ENCODE measurements around the gene PEX10.
A peak's percentile ranks its signal among the peaks of the same experiment; 100 is the strongest.

Gene PEX10

DNA sequence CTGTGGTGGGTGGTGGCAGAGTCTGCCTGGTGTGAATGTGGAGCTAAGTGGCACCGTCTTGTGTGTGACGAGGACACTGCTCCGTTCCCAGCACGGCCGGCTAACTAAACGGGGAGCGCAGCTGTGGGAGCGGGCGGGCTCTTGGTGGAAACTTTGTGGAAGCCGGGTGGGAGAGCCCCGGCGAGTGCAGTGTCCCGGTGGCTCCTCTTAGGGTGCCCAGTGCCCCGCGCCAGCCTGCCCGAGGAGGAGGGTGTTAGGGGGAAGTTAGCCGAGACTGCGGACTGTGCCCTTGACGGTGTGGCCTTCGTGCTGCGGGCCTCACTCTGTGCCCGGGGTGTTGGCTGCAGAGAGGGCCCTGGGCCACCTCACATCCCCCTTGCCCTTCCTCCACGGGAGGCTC is 9.9 kb downstream of the PEX10 start:
- DNase-seq, result no peak

GRCh38 chr1:2400950-2401649 is 11.3 kb downstream of the PEX10 start:
- DNase-seq, result no peak

DNA sequence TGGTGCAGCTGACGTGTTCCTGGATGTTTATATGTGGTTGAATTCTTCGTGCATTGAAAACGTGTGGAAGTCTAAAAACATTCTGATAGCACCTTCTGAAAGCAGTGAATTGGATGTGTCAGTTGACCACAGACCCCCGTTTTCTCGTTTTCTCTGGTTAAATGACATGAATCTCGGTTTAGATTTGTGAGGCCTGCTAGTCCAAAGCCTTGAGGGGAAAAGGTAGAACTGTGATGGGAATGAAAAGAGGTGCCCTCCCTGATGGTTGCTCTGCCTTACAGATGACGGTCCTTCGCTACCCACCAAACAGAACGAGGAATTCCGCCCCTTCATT is 11.8 kb downstream of the PEX10 start:
- DNase-seq, result no peak

GRCh38 chr1:2399890-2400575 is 12.3 kb downstream of the PEX10 start:
- DNase-seq, result no peak

DNA sequence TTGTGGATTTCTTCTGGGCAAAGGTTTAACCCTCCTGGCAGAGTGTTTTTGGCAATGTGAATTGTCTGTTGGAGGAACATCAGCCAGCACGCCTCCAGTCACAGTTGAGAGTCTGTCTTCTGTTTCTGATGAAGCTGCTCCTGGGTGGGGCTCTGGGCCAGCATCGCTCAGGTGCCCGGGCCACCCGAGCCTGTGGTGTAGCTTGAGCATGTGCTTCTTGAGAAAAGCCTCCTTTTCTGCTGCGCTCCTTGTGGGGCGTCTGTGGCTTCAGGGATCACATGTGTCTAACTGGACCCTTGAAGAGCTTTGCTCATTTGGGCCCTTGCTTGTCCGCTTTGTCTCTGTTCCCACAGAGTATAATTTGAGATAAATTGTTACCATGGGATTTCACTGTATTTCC is 13.5 kb downstream of the PEX10 start:
- no peak for DNase-seq

GRCh38 chr1:2397007-2397679 is 15.2 kb downstream of the PEX10 start:
- DNase-seq, result no peak

- DNase-seq, result no peak
Measured at GRCh38 chr1:2396476-2396875, 15.9 kb downstream of the PEX10 start.

DNA sequence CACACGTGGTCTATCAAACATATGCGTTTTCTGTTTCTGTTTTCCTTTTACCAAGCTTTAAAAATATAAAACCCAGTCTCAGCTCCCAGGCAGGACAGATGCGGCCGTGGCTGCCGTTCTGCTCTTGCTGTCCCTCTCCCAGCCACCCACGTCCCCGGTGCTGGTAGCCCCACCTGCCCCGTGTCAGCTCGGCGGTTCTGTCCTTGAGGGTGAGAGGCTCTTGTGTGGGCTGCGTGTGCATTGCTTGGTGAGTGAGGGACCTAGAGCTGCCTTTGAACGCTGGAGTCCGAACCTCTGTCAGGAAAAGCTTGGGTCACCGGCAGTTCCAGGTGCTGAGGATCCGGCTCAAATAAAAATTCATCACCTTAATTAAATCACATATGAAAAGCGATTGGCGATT is 16.3 kb downstream of the PEX10 start:
- no peak for DNase-seq

- no peak for DNase-seq
Measured at GRCh38 chr1:2395245-2395644, 17.1 kb downstream of the PEX10 start.

- no peak for DNase-seq
Measured at GRCh38 chr1:2394761-2395160, 17.6 kb downstream of the PEX10 start.

GRCh38 chr1:2394220-2394619 is 18.1 kb downstream of the PEX10 start:
- DNase-seq, result no peak

DNA sequence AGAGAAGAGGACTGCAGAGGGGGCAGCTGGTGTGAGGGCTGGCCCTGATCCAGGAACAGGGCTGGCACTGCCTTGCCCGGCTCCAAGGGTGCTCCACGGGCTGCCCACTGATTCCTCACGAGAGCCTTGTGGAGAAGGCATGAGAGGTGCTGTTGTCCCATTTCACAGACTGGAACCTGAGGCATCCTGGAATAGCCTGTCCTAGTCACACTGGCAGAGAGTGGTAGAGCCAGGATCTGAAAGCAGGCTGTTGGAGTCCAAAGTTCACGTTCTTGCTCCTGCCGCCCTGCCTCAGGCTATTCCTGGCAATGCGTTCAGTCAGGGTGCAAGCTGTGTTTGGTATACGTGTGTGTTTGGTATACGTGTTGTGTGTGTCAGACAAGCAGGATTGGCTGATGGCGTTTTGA is 18.9 kb downstream of the PEX10 start:
- no peak for DNase-seq

DNA sequence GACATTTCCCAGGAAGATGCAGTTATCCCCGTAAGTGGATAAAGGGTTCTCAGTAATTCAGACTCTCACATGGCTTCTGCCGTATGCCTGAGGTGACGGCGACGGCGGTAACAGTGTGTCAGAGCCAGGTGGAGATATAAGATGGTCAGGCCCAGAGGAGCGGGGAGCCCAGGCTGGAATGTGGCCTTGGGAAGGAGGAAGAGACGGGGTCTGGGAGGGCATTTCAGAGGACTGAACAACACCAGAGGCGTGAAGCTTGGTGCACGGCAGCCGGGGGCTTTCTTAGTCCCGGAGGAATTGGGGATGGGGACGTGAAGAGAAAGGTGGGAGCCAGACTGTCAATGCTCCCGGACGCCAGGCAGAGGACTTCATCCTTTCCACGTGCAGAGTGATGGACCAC is 19.7 kb downstream of the PEX10 start:
- DNase-seq, result no peak

DNA sequence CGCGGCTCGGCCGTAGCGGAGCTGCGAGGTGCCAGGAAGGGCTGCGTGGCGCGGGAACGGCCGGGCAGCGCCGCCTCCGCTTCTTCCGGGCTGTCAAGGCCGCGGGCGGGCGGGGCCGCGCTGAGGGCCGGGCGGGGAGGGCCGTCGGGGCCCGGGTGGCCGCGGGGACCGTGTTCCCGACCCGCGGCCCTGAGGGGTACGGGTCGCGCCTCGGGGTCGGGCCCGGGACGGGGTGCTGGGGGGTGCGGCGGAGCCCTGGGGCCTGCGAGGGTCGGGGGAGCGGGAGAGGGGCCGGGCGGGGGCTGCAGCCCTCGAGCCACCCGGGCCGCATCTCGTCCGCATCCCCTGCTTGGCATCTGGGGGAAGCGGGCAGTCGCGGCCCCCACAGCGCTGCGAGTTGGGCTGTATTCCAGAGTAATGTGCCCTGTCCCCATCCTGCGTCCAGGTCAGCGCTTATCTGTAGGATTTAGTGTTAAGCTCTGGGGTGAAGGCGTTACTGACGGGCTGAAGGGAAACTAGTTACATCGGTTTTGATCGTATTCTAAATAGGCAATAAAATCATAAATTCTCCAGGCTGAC is 20.3 kb downstream of the PEX10 start:
- no peak for DNase-seq

DNA sequence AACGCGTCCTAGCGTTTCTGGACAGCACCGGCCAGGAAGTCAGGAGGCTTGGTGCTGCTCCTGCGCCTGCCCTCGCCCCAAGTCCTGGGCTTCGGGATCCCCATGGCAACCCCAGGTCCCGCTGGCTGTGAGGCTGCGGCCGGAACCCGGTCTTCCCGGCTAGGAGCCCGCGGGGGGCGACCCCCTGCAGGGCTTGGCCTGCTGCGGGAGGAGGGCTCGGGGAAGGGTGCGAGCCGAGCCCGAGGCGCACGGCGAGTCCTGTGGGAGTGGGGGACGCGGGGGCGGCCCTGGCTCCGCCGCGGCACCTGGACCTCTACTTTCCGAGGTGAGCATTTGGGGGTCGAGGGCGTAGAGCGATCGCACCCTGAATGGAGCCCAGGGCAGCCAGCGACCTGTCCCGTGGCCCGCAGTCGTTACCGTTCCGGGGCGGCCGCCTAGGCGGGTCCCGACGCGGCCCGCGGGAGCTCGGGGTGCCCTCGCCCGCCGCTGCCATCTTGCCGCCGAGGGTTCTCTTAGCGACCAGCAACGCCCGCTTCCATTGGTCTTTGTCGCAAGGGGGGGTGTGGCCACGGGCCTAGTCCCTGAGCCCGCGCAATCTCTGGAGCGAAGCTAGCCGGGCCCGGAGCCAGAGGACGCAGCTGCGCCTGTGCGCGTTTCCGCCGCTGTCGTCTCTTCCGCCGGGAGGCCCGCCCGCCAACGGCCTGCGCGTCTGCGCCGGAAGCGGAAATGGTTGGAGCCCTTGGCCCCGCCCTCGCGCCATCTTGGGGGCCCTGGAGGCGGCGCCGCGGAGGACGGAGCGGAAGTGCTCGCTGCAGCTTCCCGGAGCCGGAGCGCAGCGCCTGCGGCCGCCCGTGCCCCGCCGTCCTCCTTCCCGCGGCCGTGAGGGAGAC is 21.1 kb downstream of the PEX10 start, which contains the start of the genes MORN1 and RER1:
MORN1 (minus strand) TSS at position 514 of the 890 bp plus-strand sequence; CDS start at position 493, 21 bp downstream.
RER1 (plus strand) TSS at position 801 of the 890 bp plus-strand sequence. CDS start 3,950 bp downstream, outside the sequence.
- peak; percentile 100 for DNase-seq

- DNase-seq, result no peak
Measured at GRCh38 chr1:2389644-2390043, 22.7 kb downstream of the PEX10 start.

DNA sequence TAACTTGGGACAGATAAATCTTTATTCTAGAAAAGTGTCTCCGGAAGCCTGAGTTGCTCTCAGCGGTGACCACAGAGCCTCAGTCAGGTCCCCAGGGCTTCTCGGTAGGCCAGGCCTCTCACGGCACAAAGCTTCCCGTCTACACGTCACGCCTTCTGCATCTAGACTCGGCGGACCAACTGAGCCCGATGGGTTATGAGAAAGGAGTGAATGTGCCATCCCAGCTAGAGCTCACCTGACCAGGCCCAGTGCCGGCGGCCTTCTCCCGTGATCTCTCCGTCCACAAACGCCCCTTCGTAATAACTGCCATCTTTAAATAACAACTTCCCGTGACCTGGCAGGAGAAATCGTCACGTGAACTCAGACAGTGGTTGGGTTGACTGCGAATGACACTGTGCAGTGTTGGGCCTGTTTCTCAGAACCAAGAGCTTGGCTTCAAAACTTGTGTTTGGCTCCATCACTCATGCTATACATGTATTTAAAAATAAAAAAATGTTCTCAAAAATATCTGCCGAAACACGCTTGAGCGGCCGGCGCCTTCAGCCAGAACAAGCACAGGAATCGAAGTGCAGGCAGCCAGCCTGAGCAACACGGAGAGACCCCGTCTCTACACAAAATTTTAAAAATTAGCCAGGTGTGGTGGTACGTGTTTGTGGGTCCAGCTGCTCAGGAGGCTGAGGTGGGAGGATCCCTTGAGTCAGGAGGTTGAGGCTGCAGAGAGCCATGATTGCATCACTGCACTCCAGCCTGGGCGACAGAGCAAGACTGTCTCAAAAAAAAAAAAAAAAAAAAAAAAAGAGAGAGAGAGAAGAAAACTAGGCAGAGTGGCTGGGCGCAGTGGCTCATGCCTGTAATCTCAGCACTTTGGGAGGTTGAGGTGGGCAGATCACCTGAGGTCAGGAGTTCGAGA is 24.1 kb downstream of the PEX10 start:
- DNase-seq, result no peak

GRCh38 chr1:2386636-2387611 is 25.4 kb downstream of the PEX10 start:
- DNase-seq, result no peak

GRCh38 chr1:2385606-2386280 is 26.6 kb downstream of the PEX10 start:
- DNase-seq, result no peak
